IMR-90 (cell line): ENCODE results near the gene COL23A1. TPM values are rescaled to one million over a fixed set of nuclear protein-coding genes. Genes with fewer than 3 reads are reported as not detected.

Experiments
- ATAC-seq: fragments of 200-7000 bp; cut with Tn5 transposase; 2 replicates; pipeline ENCODE4 v1.9.1; 2020; ENCODE audit warnings: low read depth, mild to moderate bottlenecking, moderate library complexity
- BruUV-seq: library from RNA; stranded (reverse); fragments of 400-500 nt; replicated peaks from 2 replicates; lab custom pipeline; 2021; lab: Mats Ljungman, UMichigan
- CTCF ChIA-PET: fragments of 300-600 bp; formaldehyde crosslinking; extraction: SDS; loops from one replicate; lab custom pipeline; 2021; ENCODE audit warnings: antibody characterized with exemption; lab: Yijun Ruan, JAX
- POLR2A ChIA-PET: fragments of 300-600 bp; sonication (Branson Sonifier 250); formaldehyde crosslinking; loops from one replicate; lab custom pipeline; 2022; ENCODE audit warnings: antibody characterized with exemption; ENCODE audit not compliant: unreplicated experiment; lab: Charles Lee
- DNase-seq: peaks from one replicate; pipeline ENCODE4 v3.0.0; 2013
- H2AFZ ChIP-seq: replicated peaks from 2 replicates; pipeline ENCODE3; 2013; ENCODE audit warnings: low read length, mild to moderate bottlenecking; ENCODE audit not compliant: poor library complexity
- H2AK5ac ChIP-seq: 2 replicates; pipeline ENCODE4 v1.6.1; 2013; ENCODE audit warnings: low read depth, low read length, inconsistent platforms
- H2AK9ac ChIP-seq: replicated peaks from 2 replicates; pipeline ENCODE3; 2013; ENCODE audit warnings: mild to moderate bottlenecking, low read depth, low read length, moderate library complexity; ENCODE audit not compliant: poor library complexity
- H2BK120ac ChIP-seq: 2 replicates; pipeline ENCODE4 v1.6.1; 2013; ENCODE audit warnings: low read depth, low read length, inconsistent platforms
- H2BK15ac ChIP-seq: 3 replicates; pipeline ENCODE4 v1.6.1; 2013; ENCODE audit warnings: low read depth, low read length, inconsistent platforms
- H2BK20ac ChIP-seq: 2 replicates; pipeline ENCODE4 v1.6.1; 2013; ENCODE audit warnings: low read depth, mild to moderate bottlenecking, inconsistent platforms, low read length, moderate library complexity
- H2BK5ac ChIP-seq: 2 replicates; pipeline ENCODE4 v1.6.1; 2013; ENCODE audit warnings: mild to moderate bottlenecking, low read depth, low read length, inconsistent platforms; ENCODE audit not compliant: poor library complexity, severe bottlenecking
- H3K14ac ChIP-seq: replicated peaks from 2 replicates; pipeline ENCODE4 v1.6.1; 2013; ENCODE audit warnings: low read depth, low read length, inconsistent platforms
- H3K18ac ChIP-seq: 2 replicates; pipeline ENCODE4 v1.6.1; 2013; ENCODE audit warnings: low read depth, low read length, control low read depth
- H3K23ac ChIP-seq: 2 replicates; pipeline ENCODE4 v1.6.1; 2013; ENCODE audit warnings: low read depth, low read length, inconsistent platforms
- H3K27ac ChIP-seq: 2 replicates; pipeline ENCODE4 v1.5.1; 2013; ENCODE audit warnings: mild to moderate bottlenecking, control low read depth, low read length; ENCODE audit not compliant: insufficient read depth
- H3K27me3 ChIP-seq: 2 replicates; pipeline ENCODE4 v1.6.1; 2013; ENCODE audit warnings: low read length; ENCODE audit not compliant: control insufficient read depth, insufficient read depth
- H3K36me3 ChIP-seq: 2 replicates; pipeline ENCODE4 v1.6.1; 2013; ENCODE audit warnings: low read length, mixed read lengths; ENCODE audit not compliant: control insufficient read depth, insufficient read depth
- H3K4ac ChIP-seq: 2 replicates; pipeline ENCODE4 v1.6.1; 2013; ENCODE audit warnings: low read depth, low read length, inconsistent platforms
- H3K4me1 ChIP-seq: 2 replicates; pipeline ENCODE4 v1.6.1; 2013; ENCODE audit warnings: low read length, mixed read lengths; ENCODE audit not compliant: control insufficient read depth, insufficient read depth
- H3K4me2 ChIP-seq: 2 replicates; pipeline ENCODE4 v1.6.1; 2013; ENCODE audit warnings: low read depth, mild to moderate bottlenecking, control low read depth, low read length, moderate library complexity
- H3K4me3 ChIP-seq: 2 replicates; pipeline ENCODE4 v1.5.1; 2013; ENCODE audit warnings: low read depth, mild to moderate bottlenecking, control low read depth, low read length, moderate library complexity; ENCODE audit not compliant: insufficient read depth
- H3K56ac ChIP-seq: 2 replicates; pipeline ENCODE4 v1.6.1; 2013; ENCODE audit warnings: low read length, inconsistent platforms; ENCODE audit not compliant: insufficient read depth; ENCODE audit errors: extremely low read depth
- H3K79me1 ChIP-seq, 2 experiments: 2 replicates each; pipeline ENCODE4 v1.6.1; 2013; ENCODE audit warnings: low read length in 2 of 2, inconsistent platforms in 1 of 2, low read depth in 1 of 2
- H3K9ac ChIP-seq: 2 replicates; pipeline ENCODE4 v1.6.1; 2013; ENCODE audit warnings: low read depth, low read length, control low read depth
- H3K9me1 ChIP-seq: 2 replicates; pipeline ENCODE4 v1.6.1; 2013; ENCODE audit warnings: low read length, inconsistent platforms; ENCODE audit not compliant: insufficient read depth
- H3K9me3 ChIP-seq: 2 replicates; pipeline ENCODE4 v1.6.1; 2013; ENCODE audit warnings: low read length; ENCODE audit not compliant: control insufficient read depth, insufficient read depth
- H4K20me1 ChIP-seq: 2 replicates; pipeline ENCODE4 v1.6.1; 2013; ENCODE audit warnings: low read length, inconsistent platforms; ENCODE audit not compliant: insufficient read depth
- H4K5ac ChIP-seq: 2 replicates; pipeline ENCODE4 v1.6.1; 2013; ENCODE audit warnings: mild to moderate bottlenecking, low read depth, low read length, control low read depth
- H4K8ac ChIP-seq, 2 experiments: 2 replicates each; pipeline ENCODE4 v1.6.1; 2013; ENCODE audit warnings: low read depth in 2 of 2, low read length in 2 of 2, control low read depth in 1 of 2, inconsistent platforms in 1 of 2
- H4K91ac ChIP-seq: 2 replicates; pipeline ENCODE4 v1.6.1; 2013; ENCODE audit warnings: low read depth, low read length, inconsistent platforms; ENCODE audit not compliant: insufficient read depth
- BHLHE40 ChIP-seq: fragments of 150-350 bp; IDR thresholded peaks from 2 replicates; pipeline ENCODE4 v1.6.1; 2016; ENCODE audit warnings: mild to moderate bottlenecking, low read depth, low read length
- CHD1 ChIP-seq: IDR thresholded peaks from 2 replicates; pipeline ENCODE4 v1.6.1; 2012; ENCODE audit warnings: low read depth, low read length, improper control_type of control experiment
- FOS ChIP-seq: fragments of 150-350 bp; IDR thresholded peaks from 2 replicates; pipeline ENCODE4 v1.6.1; 2016; ENCODE audit warnings: low read depth, low read length
- MAFK ChIP-seq: IDR thresholded peaks from 2 replicates; pipeline ENCODE4 v1.6.1; 2012; ENCODE audit warnings: low read depth, low read length, improper control_type of control experiment
- MAZ ChIP-seq: IDR thresholded peaks from 2 replicates; pipeline ENCODE4 v1.6.1; 2012; ENCODE audit warnings: low read depth, mild to moderate bottlenecking, low read length, improper control_type of control experiment, moderate library complexity, borderline replicate concordance
- MXI1 ChIP-seq: IDR thresholded peaks from 2 replicates; pipeline ENCODE4 v1.6.1; 2012; ENCODE audit warnings: low read depth, mild to moderate bottlenecking, low read length, moderate library complexity, borderline replicate concordance
- NFE2L2 ChIP-seq: fragments of 150-350 bp; IDR thresholded peaks from 2 replicates; pipeline ENCODE4 v1.6.1; 2016; ENCODE audit warnings: low read depth, mild to moderate bottlenecking, low read length
- RAD21 ChIP-seq: IDR thresholded peaks from 2 replicates; pipeline ENCODE4 v1.6.1; 2012; ENCODE audit warnings: low read length, improper control_type of control experiment
- RCOR1 ChIP-seq: IDR thresholded peaks from 2 replicates; pipeline ENCODE4 v1.6.1; 2012; ENCODE audit warnings: mild to moderate bottlenecking, low read length, improper control_type of control experiment; ENCODE audit not compliant: insufficient replicate concordance
- WGBS, 2 experiments: methylation state at CpG; one replicate each; pipeline versions ENCODE4 v1.1.5 to v1.1.7; 2013; ENCODE audit warnings: missing lambda C conversion rate in 2 of 2; ENCODE audit not compliant: insufficient read length in 1 of 2; ENCODE audit errors: extremely low coverage in 2 of 2; 5-methylcytosine and 5-hydroxymethylcytosine counted together
- dilution Hi-C: fragments of 300-500 bp; cut with HindIII; formaldehyde crosslinking; loops from one replicate; pipeline ENCODE4 v1.14.3; 2018; ENCODE audit warnings: low sequenced_read_pairs; ENCODE audit not compliant: unreplicated experiment
- in situ Hi-C: fragments of 300-500 bp; cut with MboI; formaldehyde crosslinking; loops from 3 replicates; pipeline ENCODE4 v1.14.3; 2019; ENCODE audit warnings: low sequenced_read_pairs, inconsistent platforms, mixed read lengths
- intact Hi-C: fragments of 100-400 bp; cut with micrococcal nuclease; formaldehyde crosslinking; loops from 2 replicates; pipeline ENCODE4 v1.10.0; 2022
- polyA plus RNA-seq, 3 experiments: library from polyadenylated mRNA; depleted of rRNA; stranded (reverse); fragments of >200 nt; gene quantifications; 2 replicates each; pipeline ENCODE4 v1.2.3, GENCODE V29; 2012; ENCODE audit warnings: low replicate concordance in 1 of 3
- total RNA-seq: library from RNA; depleted of rRNA; stranded (reverse); fragments of >200 nt; gene quantifications from 2 replicates; pipeline ENCODE4 v1.2.3, GENCODE V29; 2012
- TF ChIP-seq, protein P1 (sequence below): fragments of 150-350 bp; IDR thresholded peaks from 2 replicates; pipeline ENCODE4 v1.6.1; 2017; ENCODE audit warnings: mild to moderate bottlenecking, antibody characterized with exemption, low read length, low read depth
- TF ChIP-seq, protein P2 (sequence below): conservative IDR thresholded peaks from 2 replicates; pipeline ENCODE4 v1.5.1; 2012; ENCODE audit warnings: mild to moderate bottlenecking, low read depth, low read length, improper control_type of control experiment

COL23A1 gene
- total and polyA plus RNA-seq, 2 of the 4 experiments (the other 2 are of a cell fraction): not detected

DNA sequence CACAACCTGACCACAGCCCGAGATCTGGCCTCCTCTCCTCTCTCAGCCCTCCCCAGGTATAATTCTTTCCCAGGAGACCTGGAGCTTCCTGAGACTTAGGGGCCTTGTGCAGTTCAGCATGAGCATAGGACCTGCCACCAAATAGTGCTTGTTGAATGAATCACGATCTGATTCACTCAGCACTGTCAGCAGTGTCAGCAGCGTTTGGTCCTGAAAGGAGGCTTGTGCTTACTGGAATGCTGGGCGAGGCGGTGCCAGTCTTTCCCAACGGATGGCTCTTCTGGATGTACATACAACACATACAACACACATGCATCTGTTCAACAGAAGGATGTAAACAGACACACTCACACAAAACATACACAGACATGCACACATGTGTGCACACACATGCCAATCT, 173.3 kb downstream of the COL23A1 start:
- no peaks in the 10 kb centered on the region for H3K79me1 ChIP-seq
- TF ChIP-seq FOS (no peak), MXI1 (no peak), MAFK (no peak), NFE2L2 (no peak), RAD21 (no peak), CHD1 (no peak), BHLHE40 (no peak), RCOR1 (no peak), MAZ (no peak)
- TF ChIP-seq, protein P1, sequence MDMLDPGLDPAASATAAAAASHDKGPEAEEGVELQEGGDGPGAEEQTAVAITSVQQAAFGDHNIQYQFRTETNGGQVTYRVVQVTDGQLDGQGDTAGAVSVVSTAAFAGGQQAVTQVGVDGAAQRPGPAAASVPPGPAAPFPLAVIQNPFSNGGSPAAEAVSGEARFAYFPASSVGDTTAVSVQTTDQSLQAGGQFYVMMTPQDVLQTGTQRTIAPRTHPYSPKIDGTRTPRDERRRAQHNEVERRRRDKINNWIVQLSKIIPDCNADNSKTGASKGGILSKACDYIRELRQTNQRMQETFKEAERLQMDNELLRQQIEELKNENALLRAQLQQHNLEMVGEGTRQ: no peak
- TF ChIP-seq, protein P2, sequence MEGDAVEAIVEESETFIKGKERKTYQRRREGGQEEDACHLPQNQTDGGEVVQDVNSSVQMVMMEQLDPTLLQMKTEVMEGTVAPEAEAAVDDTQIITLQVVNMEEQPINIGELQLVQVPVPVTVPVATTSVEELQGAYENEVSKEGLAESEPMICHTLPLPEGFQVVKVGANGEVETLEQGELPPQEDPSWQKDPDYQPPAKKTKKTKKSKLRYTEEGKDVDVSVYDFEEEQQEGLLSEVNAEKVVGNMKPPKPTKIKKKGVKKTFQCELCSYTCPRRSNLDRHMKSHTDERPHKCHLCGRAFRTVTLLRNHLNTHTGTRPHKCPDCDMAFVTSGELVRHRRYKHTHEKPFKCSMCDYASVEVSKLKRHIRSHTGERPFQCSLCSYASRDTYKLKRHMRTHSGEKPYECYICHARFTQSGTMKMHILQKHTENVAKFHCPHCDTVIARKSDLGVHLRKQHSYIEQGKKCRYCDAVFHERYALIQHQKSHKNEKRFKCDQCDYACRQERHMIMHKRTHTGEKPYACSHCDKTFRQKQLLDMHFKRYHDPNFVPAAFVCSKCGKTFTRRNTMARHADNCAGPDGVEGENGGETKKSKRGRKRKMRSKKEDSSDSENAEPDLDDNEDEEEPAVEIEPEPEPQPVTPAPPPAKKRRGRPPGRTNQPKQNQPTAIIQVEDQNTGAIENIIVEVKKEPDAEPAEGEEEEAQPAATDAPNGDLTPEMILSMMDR: no peak
- H3K27ac ChIP-seq: no peak overlapping the region
- no peak overlapping the region for H2AK5ac ChIP-seq
- H3K27me3 ChIP-seq: no peaks in the 10 kb centered on the region
- ChIA-PET CTCF (no interaction called here), POLR2A (no interaction called here)
- H3K56ac ChIP-seq: no peak overlapping the region
- H3K9ac ChIP-seq: no peak overlapping the region
- WGBS, 2 experiments: no CpG with 5 or more reads among the region's 6 CpGs
- H3K14ac ChIP-seq: no peak overlapping the region
- no peaks in the 10 kb centered on the region for H3K36me3 ChIP-seq
- H2BK5ac ChIP-seq: no peak overlapping the region
- H3K9me3 ChIP-seq: peaks cover 12% of the 10 kb centered on the region; the same call in 1 of the 2 replicates
- H3K9me1 ChIP-seq: no peaks in the 10 kb centered on the region
- H4K20me1 ChIP-seq: no peaks in the 10 kb centered on the region
- intact Hi-C loops (no loop called here), dilution Hi-C loops (no loop called here), in situ Hi-C loops (no loop called here)
- H2AFZ ChIP-seq: no peak overlapping the region
- H3K4ac ChIP-seq: no peak overlapping the region
- no peak overlapping the region for H2BK120ac ChIP-seq
- H2BK20ac ChIP-seq: no peak overlapping the region
- BruUV-seq: no TSS peak
- H3K4me2 ChIP-seq: no peak overlapping the region
- H3K23ac ChIP-seq: no peak overlapping the region
- H2BK15ac ChIP-seq: no peak overlapping the region
- ATAC-seq: 0 out of 2 replicates have a peak, but pooled peaks have one; percentile 11
- no peak overlapping the region for H4K8ac ChIP-seq
- H2AK9ac ChIP-seq: no peak overlapping the region
- no peak overlapping the region for H3K4me3 ChIP-seq
- DNase-seq: peak; percentile 31
- H4K5ac ChIP-seq: no peak overlapping the region
- no peak overlapping the region for H4K91ac ChIP-seq
- H3K18ac ChIP-seq: no peak overlapping the region
- H3K4me1 ChIP-seq: no peaks in the 10 kb centered on the region
